NCI-H2081 treated with DMSO at 0.1 percent for 48 hours (cell line): ENCODE results near the gene CDH23.

ENCODE experiments used
- DNase-seq: peaks from one replicate; lab custom pipeline; 2025; lab: John Stamatoyannopoulos, UW

The CDH23 gene

GRCh38 chr10:71661060-71661622 lies 264.4 kb downstream of the CDH23 start:
- no peak for DNase-seq

GRCh38 chr10:71661779-71662336 lies 265.1 kb downstream of the CDH23 start:
- DNase-seq: no peak

- DNase-seq: no peak
Measured at GRCh38 chr10:71663311-71663710, 266.6 kb downstream of the CDH23 start.

- DNase-seq: no peak
Measured at GRCh38 chr10:71664585-71664984, 267.9 kb downstream of the CDH23 start.

- no peak for DNase-seq
Measured at GRCh38 chr10:71665456-71665855, 268.7 kb downstream of the CDH23 start.

GRCh38 chr10:71666639-71667386 lies 270.1 kb downstream of the CDH23 start:
- DNase-seq: no peak

GRCh38 chr10:71667387-71667752 lies 270.6 kb downstream of the CDH23 start:
- no peak for DNase-seq

GRCh38 chr10:71671994-71672946 lies 275.6 kb downstream of the CDH23 start:
- no peak for DNase-seq

- no peak for DNase-seq
Measured at GRCh38 chr10:71675295-71675970, 278.7 kb downstream of the CDH23 start.

- no peak for DNase-seq
Measured at GRCh38 chr10:71677261-71677660, 280.5 kb downstream of the CDH23 start.

GRCh38 chr10:71678057-71678805 lies 281.5 kb downstream of the CDH23 start:
- no peak for DNase-seq

GRCh38 chr10:71679425-71679824 lies 282.7 kb downstream of the CDH23 start:
- no peak for DNase-seq

- DNase-seq: no peak
Measured at GRCh38 chr10:71681977-71682376, 285.3 kb downstream of the CDH23 start.

GRCh38 chr10:71683301-71683700 lies 286.6 kb downstream of the CDH23 start:
- DNase-seq: no peak

GRCh38 chr10:71684356-71685173 lies 287.8 kb downstream of the CDH23 start:
- DNase-seq: no peak

- DNase-seq: no peak
Measured at GRCh38 chr10:71685554-71686232, 289.0 kb downstream of the CDH23 start.

GRCh38 chr10:71687077-71687476 lies 290.4 kb downstream of the CDH23 start:
- DNase-seq: no peak

- DNase-seq: no peak
Measured at GRCh38 chr10:71687480-71687879, 290.8 kb downstream of the CDH23 start.

GRCh38 chr10:71688256-71688655 lies 291.5 kb downstream of the CDH23 start:
- DNase-seq: no peak
